GM19452 (cell line): ENCODE measurements around the gene ZMYM4.
"Not testable (repeated sequence)": the region's sequence is repeated elsewhere in the genome, so short reads cannot be mapped to it uniquely, and the experiment has no call there.

Experiments used
- ATAC-seq: cut with Tn5 transposase; IDR thresholded peaks from one replicate; pipeline ENCODE4 v1.9.1; 2021; ENCODE audit not compliant: unreplicated experiment

Gene ZMYM4

DNA sequence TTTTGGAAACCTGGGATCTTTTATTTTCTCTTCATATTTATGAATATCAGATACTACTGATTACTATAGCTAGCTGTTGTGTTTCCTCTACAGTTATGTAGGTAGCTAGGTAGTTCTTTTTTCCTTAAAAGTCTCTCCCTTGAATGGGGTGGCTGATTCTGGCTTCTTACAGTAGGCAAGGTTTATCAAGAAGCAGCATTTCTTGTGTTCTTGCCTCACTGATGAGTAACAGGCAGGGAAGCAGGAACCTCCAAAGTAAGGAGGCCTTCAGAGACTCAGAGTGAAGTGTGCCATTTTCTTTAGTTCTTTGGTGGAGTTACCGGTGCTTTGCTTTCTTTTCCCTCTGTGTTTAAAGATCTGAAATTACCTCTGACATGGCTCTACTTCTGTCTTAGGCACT lies 56.0 kb downstream of the ZMYM4 start:
- no peak for ATAC-seq

DNA sequence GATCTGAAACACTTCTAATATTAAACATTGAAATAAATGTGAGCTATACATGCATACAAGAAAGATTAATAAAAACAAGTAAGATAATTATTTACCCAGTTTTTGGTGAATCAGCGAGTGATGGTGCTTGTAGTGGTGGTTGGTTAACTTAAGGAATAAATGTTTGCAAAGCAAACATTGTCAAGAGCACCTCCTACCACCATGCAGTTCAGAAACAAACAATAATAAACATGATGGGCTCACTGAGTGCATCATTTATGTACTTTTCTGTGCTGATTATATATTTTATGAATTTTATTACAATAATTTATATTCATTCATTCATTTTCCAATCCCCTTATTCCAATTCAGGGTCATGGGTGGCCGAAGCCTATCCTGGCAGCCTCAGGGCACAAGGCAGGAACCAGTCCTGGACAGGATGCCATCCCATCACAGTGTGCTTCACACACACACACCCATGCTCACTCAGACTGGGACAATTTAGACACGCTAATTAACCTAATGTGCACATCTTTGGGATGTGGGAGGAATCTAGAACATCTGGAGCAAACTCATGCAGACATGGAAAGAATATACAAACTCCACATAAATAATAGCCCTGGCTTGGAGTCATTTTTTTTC lies 57.8 kb downstream of the ZMYM4 start:
- ATAC-seq = no peak

DNA sequence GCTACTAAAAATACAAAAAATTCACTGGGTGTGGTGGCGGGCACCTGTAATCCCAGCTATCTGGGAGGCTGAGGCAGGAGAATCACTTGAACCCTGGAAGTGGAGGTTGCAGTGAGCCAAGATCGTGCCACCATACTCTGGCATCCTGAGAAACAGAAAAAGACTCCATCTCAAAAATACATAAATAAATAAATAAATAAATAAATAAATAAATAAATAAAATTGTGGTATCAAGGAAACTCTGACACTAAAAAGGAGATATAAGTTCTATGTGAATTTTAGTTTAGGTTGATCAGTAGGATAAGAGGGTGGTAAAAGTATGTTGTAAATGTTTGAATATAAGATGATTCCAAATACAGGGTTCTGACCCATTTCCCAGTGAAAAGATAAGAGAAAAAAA lies 63.1 kb downstream of the ZMYM4 start:
- ATAC-seq = not testable (repeated sequence)

DNA sequence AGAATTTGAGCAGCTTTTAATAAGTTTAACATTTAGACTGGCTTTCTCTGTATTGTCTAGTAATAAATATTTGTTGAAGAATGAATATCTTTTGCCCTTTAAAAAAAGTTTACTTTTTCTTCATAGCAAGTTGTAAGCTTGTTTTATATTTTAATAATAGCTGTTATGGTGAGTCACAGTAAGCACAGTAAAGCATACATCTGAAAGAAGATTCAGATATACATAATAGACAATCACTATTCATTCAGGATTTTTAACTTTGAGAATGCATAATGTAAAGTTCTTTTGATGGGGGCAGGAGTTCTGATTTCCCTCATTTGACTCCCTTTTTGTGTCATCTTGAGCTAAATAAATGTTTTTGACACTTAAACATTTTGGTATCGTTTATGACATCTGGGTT lies 66.0 kb downstream of the ZMYM4 start:
- no peak for ATAC-seq

DNA sequence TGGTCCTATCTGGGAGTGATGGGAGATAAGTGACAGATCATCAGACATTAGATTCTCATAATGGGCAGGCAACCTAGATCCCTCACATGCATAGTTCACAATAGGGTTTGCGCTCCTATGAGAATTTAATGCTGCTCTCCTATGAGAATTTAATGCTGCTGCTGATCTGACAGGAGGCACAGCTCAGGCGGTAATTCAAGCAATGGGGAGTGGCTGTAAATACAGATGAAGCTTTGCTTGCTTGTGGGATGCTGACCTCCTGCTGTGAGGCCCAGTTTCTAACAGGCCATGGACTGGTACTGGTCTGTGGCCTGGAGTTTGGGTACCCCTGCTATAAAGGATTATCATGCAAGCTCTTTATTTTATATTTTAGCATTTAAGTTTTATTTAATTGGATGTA lies 72.0 kb downstream of the ZMYM4 start:
- no peak for ATAC-seq

DNA sequence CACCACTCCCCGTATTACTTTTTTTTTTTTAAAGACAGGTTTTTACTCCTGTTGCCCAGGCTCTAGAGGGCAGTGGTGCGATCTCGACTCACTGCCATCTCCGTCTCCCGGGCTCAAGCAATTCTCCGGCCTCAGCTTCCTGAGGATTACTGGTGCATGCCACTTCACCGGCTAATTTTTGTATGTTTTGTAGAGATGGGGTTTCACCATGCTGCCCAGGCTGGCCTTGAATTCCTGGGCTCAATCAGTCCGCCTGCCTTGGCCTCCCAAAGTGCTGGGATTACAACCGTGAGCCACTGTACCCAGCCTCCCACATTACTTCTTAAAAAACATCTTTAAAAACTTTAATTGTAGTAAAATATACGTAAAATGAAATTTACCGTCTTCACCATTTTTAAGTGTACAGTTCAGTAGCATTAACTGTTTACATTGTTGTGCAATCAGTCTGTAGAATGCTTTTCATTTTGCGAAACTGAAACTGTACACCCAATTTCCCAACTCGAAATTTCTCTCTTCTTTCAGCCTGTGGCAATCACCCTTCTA lies 77.0 kb downstream of the ZMYM4 start:
- no peak for ATAC-seq

DNA sequence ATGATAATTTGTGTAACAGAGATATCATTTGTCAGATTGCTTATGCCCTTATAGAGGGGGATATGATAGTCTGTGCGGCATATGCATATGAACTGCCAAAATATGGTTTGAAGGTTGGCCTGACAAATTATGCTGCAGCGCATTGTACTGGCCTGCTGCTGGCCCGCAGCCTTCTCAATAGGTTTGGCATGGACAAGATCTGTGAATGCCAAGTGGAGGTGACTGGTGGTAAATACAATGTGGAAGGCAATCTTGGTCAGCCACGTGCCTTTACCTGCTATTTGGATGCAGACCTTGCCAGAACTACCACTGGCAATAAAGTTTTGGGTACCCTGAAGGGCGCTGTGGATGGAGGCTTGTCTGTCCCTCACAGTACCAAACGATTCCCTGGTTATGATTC lies 82.4 kb downstream of the ZMYM4 start:
- no peak for ATAC-seq

DNA sequence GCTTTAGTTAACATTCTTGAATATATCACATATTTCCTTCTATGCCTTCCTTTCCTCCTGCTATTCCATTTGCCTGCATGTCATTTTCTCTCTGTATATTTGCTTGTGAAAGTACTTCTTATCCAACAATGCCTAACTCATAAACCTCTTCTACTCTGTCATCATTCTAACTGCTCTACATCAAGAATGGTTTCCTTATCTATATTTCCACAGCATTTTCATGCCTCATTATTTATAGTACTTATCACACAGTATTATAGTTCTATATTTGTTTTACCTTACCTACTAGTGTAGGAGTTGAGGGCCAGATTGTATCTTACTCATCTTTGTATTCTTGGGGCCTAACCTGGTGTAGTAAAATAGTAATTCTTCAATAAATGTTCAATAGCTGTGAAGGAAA lies 91.5 kb downstream of the ZMYM4 start:
- ATAC-seq = no peak

DNA sequence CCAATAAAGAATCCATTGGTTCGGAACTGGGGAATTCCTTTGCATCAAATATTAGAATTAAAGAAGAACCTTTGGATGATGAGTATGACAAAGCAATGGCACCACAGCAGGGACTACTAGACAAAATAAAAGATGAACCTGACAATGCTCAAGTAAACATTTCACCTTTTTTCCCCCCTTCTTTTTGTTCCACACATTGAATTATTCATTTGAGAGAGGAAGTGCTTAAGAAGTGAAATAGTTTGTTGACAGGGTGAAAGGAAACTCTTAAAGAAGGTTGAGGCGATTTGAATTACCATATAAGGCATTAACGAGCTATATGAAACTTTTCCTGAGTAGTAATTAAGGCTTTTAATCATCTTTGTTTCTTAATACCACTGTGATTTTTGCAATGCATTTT lies 93.1 kb downstream of the ZMYM4 start:
- ATAC-seq = no peak

DNA sequence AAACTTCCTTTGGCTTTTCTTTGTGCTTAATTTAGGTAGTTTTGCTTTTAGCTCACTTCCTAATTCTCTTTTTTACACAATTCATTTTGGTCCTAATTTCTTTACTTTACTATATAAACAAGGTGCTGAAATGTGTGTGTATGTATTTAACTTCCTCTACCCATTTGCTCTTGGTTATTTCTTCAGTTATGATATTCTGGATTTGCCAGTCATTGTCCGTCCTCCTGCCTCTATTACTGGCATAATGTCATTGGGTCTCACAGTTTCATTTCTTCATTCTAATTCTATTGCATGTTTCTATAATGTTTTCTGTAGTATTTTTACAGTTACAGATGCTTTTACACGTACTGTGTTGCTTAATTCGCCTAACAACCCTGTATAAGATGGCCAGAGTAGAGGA lies 96.2 kb downstream of the ZMYM4 start:
- ATAC-seq = no peak

DNA sequence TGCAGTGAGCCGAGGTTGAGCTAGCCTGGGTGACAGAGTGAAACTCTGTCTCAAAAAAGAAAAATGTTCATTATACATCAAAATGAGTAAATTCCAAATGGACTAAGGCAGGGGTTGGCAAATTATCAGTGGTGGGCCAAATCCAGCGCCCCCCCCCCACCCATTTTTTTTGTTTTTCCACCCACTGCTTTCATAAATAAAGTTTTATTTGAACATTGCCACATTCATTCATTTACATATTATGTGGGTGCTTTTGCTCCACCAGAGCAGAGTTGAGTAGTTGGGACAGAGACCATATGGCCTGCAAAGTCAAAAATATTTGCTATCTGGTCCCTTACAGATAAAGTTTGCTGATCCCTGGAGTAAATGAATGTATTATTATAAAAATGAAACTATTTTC lies 99.4 kb downstream of the ZMYM4 start:
- no peak for ATAC-seq

DNA sequence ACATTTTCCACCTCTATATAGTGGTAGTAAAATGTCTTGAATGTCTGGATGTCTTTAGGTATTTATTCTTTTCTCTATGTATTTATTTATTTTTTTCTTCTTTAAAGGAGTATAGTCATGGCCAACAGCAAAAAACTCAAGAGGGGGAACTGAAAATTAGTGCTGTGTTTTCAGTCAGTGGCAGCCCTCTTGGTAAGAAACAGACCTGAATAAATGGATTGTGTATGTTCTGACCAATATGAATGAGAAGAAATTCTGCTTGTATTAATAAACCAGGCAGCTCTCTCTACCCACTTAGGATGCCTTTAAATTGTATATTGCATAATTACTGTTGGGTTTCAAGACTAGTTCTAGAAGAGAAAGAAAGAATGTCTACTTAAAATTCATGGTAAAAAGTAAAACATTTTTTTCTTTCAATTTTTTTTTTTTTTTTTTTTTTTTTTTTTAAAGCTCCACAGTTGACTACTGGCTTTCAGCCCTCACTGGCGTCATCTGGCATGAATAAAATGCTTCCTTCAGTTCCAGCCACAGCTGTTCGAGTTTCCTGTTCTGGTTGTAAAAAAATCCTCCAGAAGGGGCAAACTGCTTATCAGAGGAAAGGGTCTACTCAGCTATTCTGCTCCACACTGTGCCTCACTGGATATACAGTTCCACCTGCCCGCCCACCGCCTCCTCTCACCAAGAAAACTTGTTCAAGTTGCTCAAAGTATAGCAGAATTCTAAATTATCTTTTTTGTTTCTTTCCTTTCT lies 101.6 kb downstream of the ZMYM4 start:
- ATAC-seq = no peak

DNA sequence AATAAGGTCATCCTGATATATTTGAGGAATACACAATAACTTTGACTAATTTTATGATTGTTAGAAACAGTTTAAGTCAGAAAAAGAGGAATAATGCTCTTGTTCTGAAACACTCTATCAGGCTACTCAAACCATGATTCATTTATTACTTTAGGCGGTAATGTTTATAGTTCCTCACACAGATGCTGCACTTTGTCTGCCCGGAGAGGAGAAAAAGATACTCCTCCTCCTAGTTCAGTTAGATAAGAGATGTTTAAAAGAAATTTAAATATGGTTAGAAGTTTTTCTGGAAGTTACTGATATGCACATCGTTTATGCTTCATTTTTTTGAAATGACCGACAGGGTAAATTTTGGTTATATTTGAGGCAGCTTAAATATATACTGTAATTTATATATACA lies 103.0 kb downstream of the ZMYM4 start:
- ATAC-seq = no peak

DNA sequence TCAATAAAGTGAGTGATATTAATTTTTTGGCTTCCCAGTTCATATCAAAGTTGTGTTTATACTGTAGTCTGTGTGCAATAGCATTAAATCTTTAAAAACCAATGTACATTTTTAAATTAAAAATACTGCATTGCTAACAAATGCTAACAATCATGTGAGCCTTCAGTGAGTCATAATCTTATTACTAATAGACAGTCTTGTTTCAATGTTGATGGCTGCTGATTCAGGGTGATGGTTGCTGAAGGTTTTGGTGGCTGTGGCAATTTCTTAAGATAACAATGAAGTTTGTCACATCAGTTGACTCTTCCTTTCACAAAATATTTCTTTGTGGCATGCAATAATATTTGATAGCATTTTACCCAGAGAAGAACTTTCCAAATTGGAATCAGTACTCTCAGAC lies 109.0 kb downstream of the ZMYM4 start:
- no peak for ATAC-seq

DNA sequence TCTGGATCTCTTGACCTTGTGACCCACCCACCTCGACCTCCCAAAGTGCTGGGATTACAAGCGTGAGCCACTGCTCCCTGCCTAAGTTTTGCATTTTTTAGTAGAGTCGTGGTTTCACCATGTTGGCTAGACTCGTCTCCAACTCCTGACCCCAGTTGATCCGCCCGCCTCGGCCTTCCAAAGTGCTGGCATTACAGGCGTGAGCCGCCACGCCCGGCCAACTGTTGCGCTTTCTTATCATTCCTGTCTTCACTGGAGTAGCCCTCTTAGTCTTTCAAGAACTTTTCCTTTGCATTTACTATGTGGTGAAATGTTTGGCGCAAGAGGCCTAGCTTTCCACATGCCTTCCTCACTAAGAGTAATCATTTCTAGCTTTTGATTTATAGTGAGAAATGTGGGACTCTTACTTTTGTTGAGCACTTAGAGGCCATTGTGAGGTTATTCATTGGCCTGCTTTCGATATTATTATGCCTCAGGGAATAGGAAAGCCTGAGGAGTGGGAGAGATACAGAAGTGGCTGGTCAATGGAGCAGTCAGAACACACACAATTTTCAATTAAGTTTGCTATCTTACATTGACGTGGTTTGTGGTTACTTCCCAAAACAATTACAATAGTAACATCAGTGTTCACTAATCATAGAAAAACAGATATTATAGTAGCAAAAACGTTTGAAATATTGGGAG lies 111.0 kb downstream of the ZMYM4 start:
- no peak for ATAC-seq

DNA sequence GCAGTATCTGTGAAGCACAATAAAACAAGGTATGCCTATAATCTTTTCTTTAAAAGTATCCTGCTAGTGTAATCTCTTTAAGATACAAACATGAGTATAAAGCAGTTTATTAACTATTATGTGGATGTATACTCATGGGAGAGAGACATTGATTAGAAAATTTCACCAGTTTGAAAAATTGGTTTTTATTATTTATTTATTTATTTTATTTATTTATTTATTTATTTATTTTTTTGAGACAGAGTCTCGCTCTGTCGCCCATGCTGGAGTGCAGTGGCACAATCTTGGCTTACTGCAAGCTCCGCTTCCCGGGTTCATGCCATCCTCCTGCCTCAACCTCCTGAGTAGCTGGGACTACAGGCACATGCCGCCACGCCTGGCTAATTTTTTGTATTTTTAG lies 111.6 kb downstream of the ZMYM4 start:
- not testable (repeated sequence) for ATAC-seq

DNA sequence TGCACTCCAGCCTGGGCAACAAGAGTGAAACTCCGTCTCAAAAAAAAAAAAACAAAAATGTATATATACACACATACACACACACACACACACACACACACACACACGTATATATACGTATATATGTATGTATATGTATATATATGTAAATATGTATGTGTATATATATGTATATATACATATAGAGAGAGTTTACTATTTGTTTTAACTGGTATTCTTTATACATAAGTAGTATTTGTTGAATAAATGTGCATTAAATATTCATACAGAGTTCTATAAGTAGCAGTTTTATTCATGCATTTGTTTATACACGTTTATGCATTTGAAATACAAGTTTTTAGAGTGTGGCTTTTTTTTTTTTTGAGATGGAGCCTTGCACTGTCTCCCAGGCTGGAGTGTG lies 113.6 kb downstream of the ZMYM4 start:
- no peak for ATAC-seq

DNA sequence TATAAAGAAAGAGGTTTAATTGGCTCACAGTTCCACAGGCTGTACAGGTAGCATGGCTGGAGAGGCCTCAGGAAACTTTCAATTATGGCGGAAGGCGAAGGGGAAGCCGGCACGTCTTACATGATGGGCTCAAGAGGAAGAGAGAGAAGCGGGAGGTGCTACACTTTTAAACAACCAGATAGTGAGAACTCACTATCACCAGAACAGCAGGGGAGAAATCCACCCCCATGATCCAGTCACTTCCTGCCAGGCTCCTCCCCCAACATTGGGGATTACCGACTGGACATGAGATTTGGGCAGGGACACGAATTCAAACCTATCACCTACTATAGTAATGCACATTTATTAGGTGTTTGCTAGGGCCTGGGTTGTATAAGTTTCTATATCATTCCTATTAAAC lies 117.8 kb downstream of the ZMYM4 start:
- ATAC-seq = no peak

DNA sequence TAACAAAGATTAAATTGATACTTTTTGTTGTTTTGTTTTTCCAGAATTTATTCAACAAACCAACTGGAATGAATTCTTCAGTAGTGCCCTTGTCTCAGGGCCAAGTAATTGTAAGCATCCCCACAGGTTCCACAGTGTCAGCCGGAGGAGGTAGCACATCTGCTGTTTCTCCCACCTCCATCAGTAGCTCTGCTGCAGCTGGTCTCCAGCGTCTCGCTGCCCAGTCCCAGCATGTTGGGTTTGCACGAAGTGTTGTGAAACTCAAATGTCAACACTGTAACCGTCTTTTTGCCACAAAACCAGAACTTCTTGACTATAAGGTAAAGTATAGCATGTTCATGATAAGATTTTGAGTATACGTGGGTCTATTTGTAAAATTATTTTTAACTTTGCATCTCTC lies 118.5 kb downstream of the ZMYM4 start:
- no peak for ATAC-seq

DNA sequence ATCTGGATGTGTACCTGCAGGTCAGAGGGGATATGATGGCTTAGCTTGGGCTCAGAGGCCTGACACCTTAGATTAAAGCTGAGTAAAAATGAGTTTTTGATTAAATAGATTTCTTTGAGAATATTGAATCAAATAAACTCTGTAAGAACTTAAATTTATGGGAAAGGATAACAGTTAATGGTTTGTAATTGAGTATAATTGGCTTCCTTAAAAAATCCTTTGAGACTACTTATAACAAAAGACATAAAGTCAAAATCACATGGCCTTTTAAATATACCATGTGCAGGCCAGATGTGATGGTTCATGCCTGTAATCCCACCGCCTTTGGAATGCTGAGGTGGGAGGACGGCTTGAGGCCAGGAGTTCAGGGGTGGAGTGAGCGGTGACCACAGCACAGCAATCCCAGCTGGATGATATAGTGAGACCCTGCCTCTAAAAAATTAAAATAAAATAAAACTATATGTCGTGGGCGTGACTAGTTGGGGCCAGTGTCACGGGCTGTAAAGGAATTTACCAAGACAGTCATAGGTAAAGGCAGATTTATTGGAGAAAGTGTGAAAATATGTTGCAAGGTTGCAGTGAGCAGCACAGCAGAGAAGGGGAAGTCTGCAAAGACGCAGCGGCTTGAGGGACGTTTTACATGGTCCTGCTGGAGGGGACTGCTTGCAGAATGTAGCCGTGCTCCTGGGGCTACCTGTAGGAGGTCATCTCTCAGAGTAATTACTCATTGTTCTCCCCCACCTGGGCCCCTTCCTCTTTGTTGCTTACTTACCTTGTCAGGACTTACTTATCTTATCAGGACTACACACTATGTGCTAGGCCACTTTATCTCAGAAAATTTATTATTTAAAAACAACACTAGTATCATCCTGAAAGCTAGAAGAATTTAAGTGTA lies 122.3 kb downstream of the ZMYM4 start:
- no peak for ATAC-seq

DNA sequence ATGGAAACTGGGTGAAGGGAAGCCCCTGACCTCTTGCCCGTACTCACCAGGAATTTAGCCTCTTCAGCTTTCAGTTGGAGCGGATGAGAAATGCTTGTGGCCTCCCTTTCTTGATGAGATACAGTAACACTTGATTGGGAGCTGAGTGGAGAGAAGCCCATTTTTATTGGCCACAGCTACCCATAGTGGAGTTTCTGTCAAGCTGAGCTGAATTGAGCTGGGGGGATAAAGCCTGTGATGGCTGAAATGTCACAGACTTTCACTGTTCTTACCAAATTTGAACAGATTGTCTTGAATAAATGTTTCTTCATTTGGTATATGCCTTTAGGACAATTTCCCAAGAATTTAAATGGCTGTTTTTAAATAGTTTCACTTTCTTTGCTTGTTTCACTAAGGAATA lies 125.9 kb downstream of the ZMYM4 start:
- no peak for ATAC-seq
